HCT116 (cell line): ENCODE measurements around the gene TPRG1L.

Experiments used
- ATF3 ChIP-seq: IDR thresholded peaks from 2 replicates; pipeline ENCODE4 v1.6.1; 2012
- CTCF ChIP-seq, 3 experiments: fragments of 200-600 bp in 1 of 3; sonication (generic) in 1 of 3; IDR thresholded peaks in 2 of 3; conservative IDR thresholded peaks in 1 of 3; 2 replicates each; pipeline ENCODE4 v1.5.1; 2012 to 2017; ENCODE audit warnings: low read depth in 2 of 3, low read length in 2 of 3, antibody characterized with exemption in 1 of 3, borderline replicate concordance in 1 of 3, control low read depth in 1 of 3, mild to moderate bottlenecking in 1 of 3, mixed read lengths in 1 of 3, mixed run types in 1 of 3, moderate library complexity in 1 of 3; ENCODE audit not compliant: insufficient read depth in 1 of 3
- EGR1 ChIP-seq: IDR thresholded peaks from 2 replicates; pipeline ENCODE4 v1.6.1; 2012; ENCODE audit warnings: low read depth
- EZH2phosphoT487 ChIP-seq: fragments of 200-600 bp; IDR thresholded peaks from 2 replicates; pipeline ENCODE4 v1.6.1; 2018; ENCODE audit warnings: antibody characterized with exemption, borderline replicate concordance
- FOSL1 ChIP-seq: IDR thresholded peaks from 2 replicates; pipeline ENCODE4 v1.6.1; 2012; ENCODE audit warnings: low read depth
- POLR2A ChIP-seq: IDR thresholded peaks from 2 replicates; pipeline ENCODE4 v1.7.0; 2011; ENCODE audit warnings: borderline replicate concordance; ENCODE audit not compliant: insufficient read depth, insufficient read length; ENCODE audit errors: extremely low read depth
- POLR2AphosphoS5 ChIP-seq: IDR thresholded peaks from 2 replicates; pipeline ENCODE4 v1.6.1; 2011; ENCODE audit warnings: mild to moderate bottlenecking, low read depth, low read length, moderate library complexity
- RAD21 ChIP-seq: IDR thresholded peaks from 2 replicates; pipeline ENCODE4 v1.6.1; 2012; ENCODE audit warnings: low read depth, mild to moderate bottlenecking
- SIN3A ChIP-seq: IDR thresholded peaks from 2 replicates; pipeline ENCODE4 v1.6.1; 2012; ENCODE audit warnings: low read depth
- SP1 ChIP-seq: IDR thresholded peaks from 2 replicates; pipeline ENCODE4 v1.6.1; 2012; ENCODE audit warnings: low read depth

- TF ChIP-seq ATF3 (no peak), CTCF (IDR thresholded peaks at IDR 0.05 in 2 of 3, conservative IDR thresholded peaks at IDR 0.05 in 1 of 3; ENCODE audit: borderline replicate concordance in 1 of 3, insufficient read depth in 1 of 3, low read depth in 2 of 3, low read length in 2 of 3) (no peak), EGR1 (no peak), RAD21 (no peak), FOSL1 (no peak), EZH2phosphoT487 (no peak), SP1 (no peak), POLR2AphosphoS5 (no peak), POLR2A (no peak), SIN3A (no peak)
These were observed 31.8 kb downstream of the TPRG1L start for GRCh38 chr1:3656450-3657095.
